ENCODE results near the gene ATG7.
"Not testable (repeated sequence)": the region's sequence is repeated elsewhere in the genome, so short reads cannot be mapped to it uniquely, and the experiment has no call there.

Gene ATG7

GRCh38 chr3:11498177-11498576 lies 226.0 kb downstream of the ATG7 start:
- DNase-seq = no peak
- Histone ChIP-seq H3K36me3 (no peaks in the 10 kb centered on the region), H3K9me3 (ENCODE audit: severe bottlenecking) (no peaks in the 10 kb centered on the region), H3K27ac (peak overlapping the region; percentile 16; the same call in 1 of the 2 replicates), H3K4me3 (ENCODE audit: low read depth, low read length) (no peak overlapping the region), H3K27me3 (ENCODE audit: insufficient read depth, low read depth, severe bottlenecking) (no peaks in the 10 kb centered on the region)
- TF ChIP-seq CTCF (IDR thresholded peaks at IDR 0.05; ENCODE audit: low read depth, low read length) = no peak

GRCh38 chr3:11498646-11499045 lies 226.4 kb downstream of the ATG7 start:
- H3K27ac ChIP-seq = peak overlapping the region; percentile 16; the same call in 1 of the 2 replicates
- no peak for TF ChIP-seq CTCF (IDR thresholded peaks at IDR 0.05; ENCODE audit: low read depth, low read length)
- no peak for DNase-seq
- H3K4me3 ChIP-seq (ENCODE audit: low read depth, low read length) = no peak overlapping the region
- H3K36me3 ChIP-seq = no peaks in the 10 kb centered on the region
- H3K9me3 ChIP-seq (ENCODE audit: severe bottlenecking) = no peaks in the 10 kb centered on the region
- no peaks in the 10 kb centered on the region for H3K27me3 ChIP-seq (ENCODE audit: insufficient read depth, low read depth, severe bottlenecking)

GRCh38 chr3:11499144-11499543 lies 226.9 kb downstream of the ATG7 start:
- no peaks in the 10 kb centered on the region for H3K27me3 ChIP-seq (ENCODE audit: insufficient read depth, low read depth, severe bottlenecking)
- no peaks in the 10 kb centered on the region for H3K36me3 ChIP-seq
- no peak for TF ChIP-seq CTCF (IDR thresholded peaks at IDR 0.05; ENCODE audit: low read depth, low read length)
- DNase-seq = no peak
- H3K9me3 ChIP-seq (ENCODE audit: severe bottlenecking) = no peaks in the 10 kb centered on the region
- H3K27ac ChIP-seq = no peak overlapping the region
- no peak overlapping the region for H3K4me3 ChIP-seq (ENCODE audit: low read depth, low read length)

GRCh38 chr3:11502413-11502812 lies 230.2 kb downstream of the ATG7 start:
- not testable (repeated sequence) for H3K4me3 ChIP-seq (ENCODE audit: low read depth, low read length); H3K27me3 ChIP-seq (ENCODE audit: insufficient read depth, low read depth, severe bottlenecking); DNase-seq; H3K27ac ChIP-seq; H3K36me3 ChIP-seq; H3K9me3 ChIP-seq (ENCODE audit: severe bottlenecking)

GRCh38 chr3:11507719-11508118 lies 235.5 kb downstream of the ATG7 start:
- Histone ChIP-seq H3K4me3 (ENCODE audit: low read depth, low read length) (no peak overlapping the region), H3K27ac (no peak overlapping the region), H3K9me3 (ENCODE audit: severe bottlenecking) (no peaks in the 10 kb centered on the region), H3K27me3 (ENCODE audit: insufficient read depth, low read depth, severe bottlenecking) (no peaks in the 10 kb centered on the region), H3K36me3 (no peaks in the 10 kb centered on the region)
- DNase-seq = no peak
- no peak for TF ChIP-seq CTCF (IDR thresholded peaks at IDR 0.05; ENCODE audit: low read depth, low read length)

- no peak for DNase-seq
- peak overlapping the region; percentile 75 for H3K27ac ChIP-seq
These were observed 236.4 kb downstream of the ATG7 start for GRCh38 chr3:11508346-11509172.

More at GRCh38 chr3:11508346-11509172, 236.4 kb downstream of the ATG7 start:
- Histone ChIP-seq H3K36me3 (no peaks in the 10 kb centered on the region), H3K27me3 (ENCODE audit: insufficient read depth, low read depth, severe bottlenecking) (no peaks in the 10 kb centered on the region), H3K4me3 (ENCODE audit: low read depth, low read length) (no peak overlapping the region), H3K9me3 (ENCODE audit: severe bottlenecking) (no peaks in the 10 kb centered on the region)
- TF ChIP-seq CTCF (IDR thresholded peaks at IDR 0.05; ENCODE audit: low read depth, low read length) = no peak
